Measurements from ENCODE around the gene FHIP1A.

The FHIP1A gene

DNA sequence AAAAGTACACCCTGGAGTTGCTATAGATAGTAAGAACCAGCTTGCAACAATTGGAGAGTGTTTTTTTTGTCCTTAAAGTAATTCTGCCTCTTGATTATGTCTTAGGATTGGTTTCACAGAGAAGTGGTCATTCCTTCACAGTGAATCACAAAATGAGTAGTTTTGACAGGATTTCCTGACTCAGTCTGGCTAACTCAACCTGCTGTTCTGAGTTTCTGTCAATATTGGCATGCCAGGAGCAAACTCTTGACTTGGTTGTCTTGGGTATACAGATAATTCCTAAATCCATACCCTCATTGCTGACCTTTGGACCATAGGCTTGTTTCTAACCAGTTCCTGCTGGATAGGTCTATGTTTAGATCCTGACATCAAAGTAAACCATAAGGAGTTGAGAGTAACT lies 9.4 kb downstream of the FHIP1A start:
- no peak for DNase-seq

DNA sequence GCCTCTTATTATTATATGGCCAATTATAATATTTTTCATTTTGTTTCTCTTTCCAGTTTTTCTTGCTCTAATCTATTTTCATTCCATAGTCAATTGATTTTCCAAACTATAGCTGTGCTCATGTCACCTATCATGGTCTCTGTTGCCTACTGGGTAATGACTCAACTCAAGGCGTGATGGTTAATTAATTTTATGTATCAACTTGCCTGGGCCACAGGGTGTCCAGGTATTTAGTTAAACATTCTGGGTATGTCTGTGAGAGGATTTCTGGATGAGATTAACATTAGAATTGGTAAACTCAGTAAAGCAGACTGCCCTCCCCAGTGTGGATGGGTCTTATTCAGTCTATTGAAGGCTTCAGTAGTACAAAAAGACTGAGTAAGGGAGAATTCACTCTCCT lies 9.9 kb downstream of the FHIP1A start:
- no peak for DNase-seq

DNA sequence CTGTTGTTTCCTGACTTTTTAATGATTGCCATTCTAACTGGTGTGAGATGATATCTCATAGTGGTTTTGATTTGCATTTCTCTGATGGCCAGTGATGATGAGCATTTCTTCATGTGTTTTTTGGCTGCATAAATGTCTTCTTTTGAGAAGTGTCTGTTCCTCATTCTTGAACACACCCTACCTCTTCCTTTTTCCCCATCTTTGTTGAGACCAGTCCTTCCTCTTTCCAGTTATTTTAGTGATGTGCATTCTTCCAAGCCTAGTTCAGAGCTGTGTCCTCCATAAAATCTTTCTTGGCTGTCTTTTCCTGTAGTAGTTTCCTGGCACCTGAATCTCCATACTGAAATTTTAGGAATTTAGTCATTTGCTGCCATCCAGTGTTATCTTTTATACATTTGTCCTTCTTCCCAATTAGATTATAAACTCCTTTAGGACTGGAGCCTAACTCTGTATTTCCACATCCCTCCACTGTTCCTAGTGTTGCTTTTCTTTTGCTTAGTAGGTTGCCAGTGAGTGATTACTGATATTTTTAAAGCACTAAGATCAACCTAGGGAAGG lies 11.4 kb downstream of the FHIP1A start:
- DNase-seq, result no peak

DNA sequence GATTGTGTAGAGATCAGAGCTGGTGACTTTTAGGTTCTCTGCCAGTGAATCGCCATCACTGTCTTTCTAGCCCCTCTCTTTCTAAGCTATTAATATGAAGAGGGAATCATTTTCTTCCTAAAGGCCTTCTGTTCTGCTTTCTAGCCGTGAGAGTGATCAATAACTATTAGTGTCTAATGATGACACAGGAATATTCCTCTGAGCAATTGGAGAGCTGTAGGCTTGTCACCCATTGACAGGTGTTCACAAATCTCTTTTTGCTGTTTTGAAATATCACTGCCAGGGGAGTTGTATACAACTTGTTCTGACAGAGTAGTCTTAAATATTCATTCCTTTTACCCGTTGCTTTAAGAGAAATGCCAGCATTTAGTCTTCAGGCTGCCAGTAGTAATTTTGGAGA lies 13.9 kb downstream of the FHIP1A start:
- DNase-seq, result no peak

GRCh38 chr4:151426513-151426912 lies 17.5 kb downstream of the FHIP1A start:
- no peak for DNase-seq

DNA sequence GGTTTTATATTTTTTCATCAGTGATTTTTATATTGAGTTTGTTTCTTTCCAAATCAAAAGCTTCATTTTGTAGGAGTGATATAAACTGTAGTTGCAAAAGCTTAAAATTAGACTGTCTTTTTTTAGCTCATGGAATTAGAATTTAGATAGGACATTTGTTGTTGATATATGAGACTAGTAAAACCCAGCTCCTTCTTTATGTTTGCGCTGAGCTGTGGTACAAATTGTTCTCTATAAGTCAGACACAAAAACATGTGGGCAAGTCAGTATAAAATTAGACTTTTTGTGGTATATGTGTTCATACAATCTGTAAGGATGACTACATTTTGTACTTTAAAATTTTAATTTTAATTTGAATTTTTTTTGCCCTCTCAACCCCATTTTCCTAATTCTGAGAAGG lies 18.3 kb downstream of the FHIP1A start:
- DNase-seq, result no peak

DNA sequence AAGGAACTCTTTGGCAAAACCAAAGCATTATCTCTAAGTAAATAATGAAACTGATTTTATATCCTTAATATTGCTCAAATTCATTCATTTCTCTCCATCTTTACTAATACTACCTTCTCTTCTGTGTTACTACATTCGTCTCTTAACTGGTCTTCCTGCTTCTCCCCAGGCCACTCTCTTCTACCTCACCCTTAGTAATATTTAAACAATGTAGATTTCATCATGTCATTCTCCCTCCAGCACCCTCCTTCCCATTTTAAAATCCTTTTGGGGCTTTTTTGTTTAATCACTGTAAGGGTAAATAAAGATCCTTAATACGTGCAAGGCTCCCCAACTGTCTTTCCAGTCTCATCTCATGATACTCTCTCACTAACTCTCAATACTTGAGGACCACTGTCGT lies 19.4 kb downstream of the FHIP1A start:
- no peak for DNase-seq

DNA sequence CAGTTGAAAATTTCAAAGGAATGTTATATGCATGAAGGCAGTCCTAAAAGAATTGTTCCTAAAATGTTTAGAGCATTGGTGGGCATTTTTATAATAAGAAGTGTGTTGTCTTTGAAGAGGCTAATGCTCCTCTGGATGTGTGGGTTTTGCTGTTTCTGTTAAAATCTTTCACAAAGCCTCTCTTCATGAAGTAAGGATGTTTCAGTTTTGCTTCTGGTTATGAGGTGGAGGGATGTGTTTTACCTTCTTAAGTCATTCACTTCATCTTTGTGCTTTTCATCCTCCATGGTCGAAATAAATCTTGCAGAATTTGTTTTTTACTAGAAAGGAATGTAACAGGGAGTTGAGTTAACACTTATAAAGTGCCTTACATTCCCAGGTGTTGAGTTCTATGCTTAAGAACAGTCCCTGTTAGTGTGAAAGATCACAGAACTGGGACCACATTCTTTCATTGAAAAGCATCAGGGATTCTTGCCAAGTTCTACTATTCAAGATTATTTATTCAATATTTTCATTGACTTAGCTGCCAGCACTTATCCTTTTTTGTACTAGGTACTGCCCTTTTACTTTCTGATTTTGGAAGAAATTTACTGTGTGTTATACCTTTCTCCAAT lies 21.1 kb downstream of the FHIP1A start:
- DNase-seq, result no peak

GRCh38 chr4:151430740-151431457 lies 21.9 kb downstream of the FHIP1A start:
- DNase-seq, result no peak

DNA sequence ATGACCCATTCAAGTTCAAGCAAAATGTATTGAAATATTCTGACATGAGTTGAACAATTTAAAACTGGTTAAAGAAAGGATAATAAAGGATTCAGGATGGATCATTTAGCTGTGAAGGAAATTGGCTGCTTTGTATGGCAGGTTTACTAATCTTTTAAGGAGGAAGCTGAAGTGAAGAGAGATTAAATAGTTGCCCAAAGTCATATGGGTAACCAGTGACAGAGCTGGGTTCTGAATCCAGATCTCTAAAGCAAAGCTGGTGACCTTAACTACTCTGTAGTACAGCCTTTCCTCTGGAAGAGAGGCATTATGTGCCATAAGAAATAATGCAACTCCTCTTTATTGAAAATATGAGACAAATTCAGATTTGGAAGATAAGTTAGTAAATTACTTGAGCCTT lies 22.8 kb downstream of the FHIP1A start:
- no peak for DNase-seq

GRCh38 chr4:151432654-151433053 lies 23.7 kb downstream of the FHIP1A start:
- DNase-seq, result no peak

GRCh38 chr4:151434183-151434860 lies 25.3 kb downstream of the FHIP1A start:
- DNase-seq, result no peak

GRCh38 chr4:151436093-151436518 lies 27.1 kb downstream of the FHIP1A start:
- no peak for DNase-seq

GRCh38 chr4:151437505-151437904 lies 28.5 kb downstream of the FHIP1A start:
- DNase-seq, result no peak

DNA sequence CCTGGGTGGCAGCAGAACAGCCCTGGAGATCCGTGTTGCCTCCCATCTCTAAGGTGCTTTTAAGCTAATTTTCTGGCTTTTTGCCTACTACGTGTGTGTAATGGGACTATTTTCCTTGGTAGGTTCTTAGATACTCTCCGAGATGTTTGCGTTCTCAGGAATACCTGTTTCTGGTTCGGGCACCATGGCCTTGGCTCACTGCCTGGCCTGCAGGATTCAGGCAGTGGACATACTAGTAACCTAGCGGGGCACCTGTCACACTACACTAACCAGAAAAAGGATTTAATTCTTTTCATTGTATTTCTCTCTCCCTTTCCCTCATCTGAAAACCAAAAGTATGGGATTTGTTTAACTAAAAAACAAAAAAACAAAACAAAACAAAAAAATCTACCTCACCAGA lies 29.2 kb downstream of the FHIP1A start:
- no peak for DNase-seq

GRCh38 chr4:151439320-151439719 lies 30.3 kb downstream of the FHIP1A start:
- no peak for DNase-seq

DNA sequence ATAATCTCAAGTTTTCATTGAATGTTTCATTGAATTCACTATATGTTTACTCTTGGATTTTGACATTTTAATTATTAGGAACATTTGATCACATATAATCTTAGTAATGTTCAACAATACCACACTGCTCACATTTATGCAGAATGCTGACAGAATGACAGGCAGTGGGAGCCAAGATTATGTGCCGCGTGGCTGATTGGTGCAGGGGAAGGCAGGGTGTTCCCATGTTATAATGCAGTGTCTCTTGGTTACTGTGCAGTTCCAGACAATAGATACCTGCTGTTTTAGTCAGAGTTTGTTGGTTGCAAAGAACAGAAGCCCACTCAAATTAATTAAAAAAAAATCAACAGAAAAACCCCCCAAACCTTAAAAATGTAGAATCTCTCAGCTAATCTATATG lies 33.0 kb downstream of the FHIP1A start:
- no peak for DNase-seq

- DNase-seq, result no peak
Measured at GRCh38 chr4:151443247-151443646, 34.3 kb downstream of the FHIP1A start.

GRCh38 chr4:151443752-151444151 lies 34.8 kb downstream of the FHIP1A start:
- no peak for DNase-seq

DNA sequence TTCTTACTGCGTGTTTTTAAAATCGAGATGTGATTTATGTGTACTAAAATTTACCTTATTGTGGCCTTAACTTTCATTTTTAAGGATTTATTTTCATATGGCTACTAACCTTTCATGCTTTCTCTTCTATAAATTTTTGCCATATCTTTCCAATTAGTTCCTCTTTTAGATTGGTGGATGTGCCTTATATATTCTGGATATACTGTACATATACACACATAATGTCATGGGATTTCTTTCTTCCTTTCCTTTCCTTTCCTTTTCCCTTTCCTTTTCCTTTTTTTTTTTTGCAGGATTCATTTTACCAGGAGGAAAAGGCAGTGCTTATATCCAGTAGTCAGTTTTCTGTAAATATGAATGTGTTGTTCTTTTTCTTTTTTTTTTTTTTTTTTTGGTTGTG lies 37.2 kb downstream of the FHIP1A start:
- DNase-seq, result no peak

- DNase-seq, result no peak
Measured at GRCh38 chr4:151454513-151454912, 45.5 kb downstream of the FHIP1A start.

DNA sequence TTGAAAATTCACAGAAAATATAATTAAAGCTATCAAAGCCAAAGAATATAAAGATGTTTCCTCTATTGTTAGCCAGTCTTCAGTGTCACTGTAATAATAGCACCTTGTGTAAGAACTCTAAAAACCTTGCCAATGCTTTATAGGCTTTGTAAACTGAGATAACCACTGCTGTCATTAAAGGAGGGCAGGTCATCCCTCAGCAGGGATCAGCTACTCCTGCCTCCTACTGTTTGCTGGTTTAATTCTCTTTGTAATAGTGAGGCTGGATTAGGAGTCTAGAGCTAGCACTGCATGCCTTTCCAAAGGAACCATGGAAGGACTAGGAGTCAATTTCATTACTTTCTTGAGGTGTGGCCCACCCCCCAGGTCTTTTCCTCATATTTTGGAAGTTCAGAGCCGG lies 46.2 kb downstream of the FHIP1A start:
- no peak for DNase-seq

DNA sequence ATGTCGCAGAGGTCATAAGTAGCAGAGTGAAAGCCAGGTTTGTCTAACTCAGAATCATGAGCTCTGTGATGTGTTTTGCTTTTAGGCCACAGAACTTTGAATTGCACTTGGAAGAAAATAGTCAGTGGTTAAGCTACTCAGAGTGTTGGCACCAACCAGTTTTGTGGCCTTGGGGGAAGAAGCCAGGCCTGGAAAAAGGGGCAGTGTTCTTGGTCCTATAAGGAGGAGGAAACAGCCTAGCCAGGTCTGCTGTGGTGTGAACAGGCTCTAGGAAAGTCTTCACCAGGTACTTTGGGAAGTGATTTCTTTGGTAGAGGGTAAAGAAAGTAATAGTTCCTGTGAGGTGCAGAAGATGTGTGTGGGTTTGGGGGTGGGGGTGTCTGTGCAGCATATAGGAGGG lies 49.2 kb downstream of the FHIP1A start:
- no peak for DNase-seq

Data from stimulated activated naive CD4-positive, alpha-beta T cell treated with Interleukin-2 at 50 U/mL for 16 hours (primary cell).